Activated T-helper 1 cell treated with anti-CD3 and anti-CD28 coated beads, Interleukin-12 subunit alpha, Interleukin-12 subunit beta, Interleukin-2, Interleukin-4 antibody, amounts not matched to agents 30 ng/mL and 10 ng/mL and 1 ng/mL, durations not matched to agents 14 hours and 24 hours and 36 hours (primary cell): ENCODE results near the gene WAC. TPM values are rescaled to one million over a fixed set of nuclear protein-coding genes. Genes with fewer than 3 reads are reported as not detected.
"Not testable (repeated sequence)": the region's sequence is repeated elsewhere in the genome, so short reads cannot be mapped to it uniquely, and the experiment has no call there.

ENCODE experiments used
- DNase-seq: peaks from one replicate; pipeline ENCODE4 v3.0.0; 2021; ENCODE audit warnings: low spot score
- H3K27ac Mint-ChIP-seq: one replicate; pipeline ENCODE4 v1.8.0; 2021; ENCODE audit warnings: mild to moderate bottlenecking, mixed read lengths
- H3K27me3 Mint-ChIP-seq: one replicate; pipeline ENCODE4 v1.8.0; 2022; ENCODE audit warnings: mild to moderate bottlenecking, moderate library complexity, mixed read lengths; ENCODE audit not compliant: insufficient read depth
- H3K36me3 Mint-ChIP-seq: one replicate; pipeline ENCODE4 v1.8.0; 2021; ENCODE audit warnings: low read depth, mixed read lengths
- H3K4me1 Mint-ChIP-seq: one replicate; pipeline ENCODE4 v1.8.0; 2021; ENCODE audit warnings: low read depth, mixed read lengths
- H3K4me3 Mint-ChIP-seq: one replicate; pipeline ENCODE4 v1.8.0; 2021; ENCODE audit warnings: mild to moderate bottlenecking, moderate library complexity, mixed read lengths
- H3K9me3 Mint-ChIP-seq: one replicate; pipeline ENCODE4 v1.8.0; 2021; ENCODE audit warnings: mixed read lengths
- intact Hi-C: fragments of 100-400 bp; cut with micrococcal nuclease; formaldehyde crosslinking; loops from one replicate; pipeline ENCODE4 v1.15.1; 2024
- total RNA-seq: library from RNA; stranded (reverse); gene quantifications from 2 replicates; pipeline ENCODE4 v1.2.3, GENCODE V29; 2022

The WAC gene
- total RNA-seq, 1 donor from 2014 or later: 130 TPM

DNA sequence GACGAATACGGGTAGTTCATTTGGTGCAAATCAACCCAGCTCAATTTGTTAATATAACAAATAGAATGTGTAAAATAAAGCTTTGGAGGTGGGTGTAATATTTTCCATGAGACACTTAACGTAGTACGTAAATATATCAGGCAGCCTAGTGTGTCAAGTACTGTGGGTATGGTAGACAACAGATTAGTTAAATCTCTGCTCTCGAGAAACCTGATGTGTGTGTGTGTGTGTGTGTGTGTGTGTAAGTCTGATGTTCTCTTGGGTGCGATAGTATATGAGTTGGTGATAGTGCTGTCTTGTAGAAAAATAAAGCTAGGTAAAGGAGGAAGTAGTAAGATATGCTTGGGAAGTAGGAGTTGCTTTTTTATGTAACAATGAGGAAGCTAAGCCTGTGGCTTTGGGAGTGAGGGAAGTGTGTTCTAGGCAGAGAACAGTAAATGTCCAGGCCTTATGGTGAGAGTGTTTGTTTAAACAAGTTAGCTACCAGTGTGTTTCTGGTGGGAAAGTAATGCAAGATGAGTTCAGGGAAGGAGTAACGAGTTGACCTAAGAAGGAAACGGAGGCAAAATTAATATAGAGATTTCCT, 26.1 kb downstream of the WAC start:
- Mint-ChIP-seq H3K27ac (peak overlapping the region; percentile 4), H3K27me3 (no peaks in the 10 kb centered on the region), H3K4me3 (no peak overlapping the region), H3K9me3 (no peaks in the 10 kb centered on the region), H3K4me1 (peaks cover 49% of the 10 kb centered on the region), H3K36me3 (peaks cover 53% of the 10 kb centered on the region)
- intact Hi-C loops: no loop called here
- DNase-seq: no peak

DNA sequence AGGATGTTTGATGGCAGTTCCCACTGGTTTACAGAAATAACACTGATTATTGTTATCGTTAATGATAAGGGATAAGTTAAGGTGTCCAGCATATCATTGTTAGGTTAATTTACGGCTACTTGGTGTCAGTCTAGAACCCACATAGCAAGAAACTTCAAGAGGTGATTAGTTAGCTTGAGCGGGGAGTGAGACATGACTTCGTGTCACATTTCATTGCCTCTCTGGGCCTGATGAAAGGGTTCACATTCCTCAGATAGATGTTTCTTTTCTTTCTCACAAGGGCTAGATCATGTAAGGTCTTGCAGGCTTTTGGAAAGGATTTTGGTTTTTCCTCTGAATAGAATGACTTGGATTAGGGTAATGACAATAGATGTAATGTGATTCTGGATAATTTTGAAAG, 26.7 kb downstream of the WAC start:
- intact Hi-C loops: no loop called here
- Mint-ChIP-seq H3K36me3 (peaks cover 49% of the 10 kb centered on the region), H3K27ac (no peak overlapping the region), H3K4me1 (peaks cover 49% of the 10 kb centered on the region), H3K9me3 (no peaks in the 10 kb centered on the region), H3K4me3 (no peak overlapping the region), H3K27me3 (no peaks in the 10 kb centered on the region)
- DNase-seq: no peak

DNA sequence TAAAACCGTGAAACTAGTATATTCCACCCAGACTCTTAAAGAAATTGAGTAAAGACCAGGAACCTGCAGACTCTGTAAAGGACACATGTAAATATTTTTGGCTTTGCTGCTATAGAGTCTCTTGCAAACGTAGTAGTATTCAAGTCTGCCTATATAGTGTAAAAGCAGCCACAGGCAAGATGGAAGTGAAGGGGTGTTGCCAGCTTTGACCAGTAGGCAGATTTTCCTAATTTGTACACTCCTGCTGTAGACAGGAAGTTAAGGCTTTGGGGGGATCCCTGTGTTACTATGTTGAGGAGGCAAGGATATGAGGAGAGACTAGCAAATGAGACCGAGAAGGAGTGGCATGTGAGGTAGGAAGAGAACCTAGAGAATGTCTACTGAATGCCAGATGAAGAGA, 27.7 kb downstream of the WAC start:
- Mint-ChIP-seq H3K9me3 (no peaks in the 10 kb centered on the region), H3K27ac (peak overlapping the region; percentile 32), H3K4me1 (peaks cover 45% of the 10 kb centered on the region), H3K27me3 (no peaks in the 10 kb centered on the region), H3K4me3 (no peak overlapping the region), H3K36me3 (peaks cover 42% of the 10 kb centered on the region)
- DNase-seq: no peak
- intact Hi-C loops: no loop called here

DNA sequence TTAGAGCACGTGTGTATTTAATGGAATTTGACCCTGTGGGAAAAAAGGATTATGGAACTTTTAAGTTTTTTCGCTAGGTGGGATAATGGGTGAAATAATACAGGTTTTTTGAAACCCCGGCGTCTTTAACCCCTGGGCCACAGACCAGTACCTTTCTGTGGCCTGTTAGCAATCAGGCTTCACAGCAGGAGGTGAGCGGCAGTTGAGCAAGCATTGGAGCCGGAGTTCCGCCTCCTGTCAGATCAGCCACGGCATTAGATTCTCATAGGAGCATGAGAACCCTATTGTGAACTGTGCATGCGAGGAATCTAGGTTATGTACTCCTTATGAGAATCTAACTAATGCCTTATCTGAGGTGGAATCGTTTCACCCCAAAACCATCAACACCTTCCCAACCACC, 28.6 kb downstream of the WAC start:
- no peak overlapping the region for H3K27ac Mint-ChIP-seq
- no peak for DNase-seq
- intact Hi-C loops: no loop called here
- peaks cover 41% of the 10 kb centered on the region for H3K36me3 Mint-ChIP-seq
- H3K4me1 Mint-ChIP-seq: peaks cover 50% of the 10 kb centered on the region
- no peaks in the 10 kb centered on the region for H3K9me3 Mint-ChIP-seq
- H3K27me3 Mint-ChIP-seq: no peaks in the 10 kb centered on the region
- H3K4me3 Mint-ChIP-seq: no peak overlapping the region

DNA sequence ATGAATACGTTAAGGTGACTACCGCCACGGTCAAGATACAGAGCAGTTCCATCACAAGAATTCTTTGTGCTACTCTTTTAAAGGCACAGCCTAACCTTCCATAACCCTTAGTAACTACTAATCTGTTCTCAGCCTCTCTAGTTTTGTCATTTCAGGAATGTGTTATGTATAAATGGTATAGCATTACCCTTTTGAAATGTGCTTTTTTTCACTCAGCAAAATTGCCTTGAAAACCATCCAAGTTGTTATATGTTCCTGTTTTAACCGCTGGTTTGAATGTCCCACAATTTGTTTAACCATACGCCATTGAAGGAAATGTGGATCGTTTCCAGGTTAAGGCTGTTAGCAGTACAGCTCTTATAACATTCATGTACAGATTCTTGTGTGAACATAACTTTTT, 32.0 kb downstream of the WAC start:
- Mint-ChIP-seq H3K4me3 (no peak overlapping the region), H3K27me3 (no peaks in the 10 kb centered on the region), H3K36me3 (peaks cover 28% of the 10 kb centered on the region), H3K9me3 (no peaks in the 10 kb centered on the region), H3K27ac (peak overlapping the region; percentile 2), H3K4me1 (peaks cover 48% of the 10 kb centered on the region)
- intact Hi-C loops: loop anchor here (2.0 kb wide), 1 partner anchor 14 kb away; no protein-coding TSS in a partner anchor
- no peak for DNase-seq

DNA sequence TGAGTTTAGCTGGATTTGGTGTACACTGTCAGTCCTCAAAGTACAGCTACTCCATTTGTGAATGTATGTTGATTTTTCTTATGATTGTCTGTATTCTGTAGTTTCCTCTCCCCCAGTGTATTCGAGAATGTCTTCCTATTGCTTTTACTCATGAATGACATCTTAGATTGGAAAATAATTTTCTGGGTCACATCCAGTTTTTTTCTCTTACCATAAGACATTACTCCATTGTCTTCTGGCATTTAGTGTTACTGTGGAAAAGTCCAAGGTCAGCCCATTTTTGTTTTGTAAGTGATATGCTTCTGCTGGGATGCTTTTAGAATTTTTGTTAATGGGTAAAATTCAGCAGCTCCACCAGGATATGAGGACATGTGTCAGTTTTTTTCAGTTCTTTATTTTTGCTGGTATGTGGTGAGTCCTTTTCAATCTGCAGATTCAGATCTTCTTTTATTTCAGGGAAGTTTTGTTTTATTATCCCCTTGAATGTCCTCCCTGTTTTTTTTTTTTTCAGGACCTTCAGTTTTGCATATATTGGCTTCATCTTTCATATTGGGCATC, 33.6 kb downstream of the WAC start:
- H3K36me3 Mint-ChIP-seq: peaks cover 22% of the 10 kb centered on the region
- H3K4me1 Mint-ChIP-seq: peaks cover 50% of the 10 kb centered on the region
- no peaks in the 10 kb centered on the region for H3K27me3 Mint-ChIP-seq
- no peak overlapping the region for H3K4me3 Mint-ChIP-seq
- H3K9me3 Mint-ChIP-seq: no peaks in the 10 kb centered on the region
- no peak for DNase-seq
- intact Hi-C loops: no loop called here
- H3K27ac Mint-ChIP-seq: peak overlapping the region; percentile 40

DNA sequence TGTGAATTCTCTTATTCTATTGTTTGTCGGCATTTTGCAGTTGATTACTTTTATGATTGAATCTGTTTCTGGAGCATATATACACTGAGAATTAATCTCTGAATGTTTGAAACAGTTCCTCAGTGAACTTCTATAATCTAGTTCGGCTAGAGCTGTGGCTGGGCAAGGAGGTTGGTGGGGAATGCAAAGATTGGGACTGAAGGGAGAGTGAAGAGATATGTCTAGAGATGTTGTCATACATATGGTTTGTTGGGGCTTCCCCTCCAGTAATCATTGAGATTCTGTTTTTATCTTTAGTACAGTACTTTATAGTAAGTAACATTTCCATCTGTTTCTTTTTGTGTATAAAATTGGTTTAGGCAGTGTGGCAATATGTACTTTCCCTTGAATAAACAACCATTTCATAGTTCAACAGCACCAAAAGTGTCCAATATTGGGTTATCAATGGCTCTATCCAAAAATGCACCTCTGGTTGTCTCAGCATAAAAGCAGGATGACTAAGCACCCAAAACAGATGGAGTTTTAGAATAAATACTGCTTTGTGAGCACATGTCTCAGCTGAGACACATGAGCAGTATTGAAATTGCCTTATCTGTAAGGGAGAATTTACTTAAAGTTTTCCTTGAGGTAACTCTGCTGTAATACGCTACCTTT, 36.7 kb downstream of the WAC start:
- H3K4me3 Mint-ChIP-seq: no peak overlapping the region
- H3K27me3 Mint-ChIP-seq: no peaks in the 10 kb centered on the region
- peak overlapping the region; percentile 15 for H3K27ac Mint-ChIP-seq
- H3K9me3 Mint-ChIP-seq: no peaks in the 10 kb centered on the region
- DNase-seq: no peak
- peaks cover 63% of the 10 kb centered on the region for H3K4me1 Mint-ChIP-seq
- intact Hi-C loops: loop anchor here (2.0 kb wide), 1 partner anchor 19 kb away; no protein-coding TSS in a partner anchor
- H3K36me3 Mint-ChIP-seq: peaks cover 19% of the 10 kb centered on the region

DNA sequence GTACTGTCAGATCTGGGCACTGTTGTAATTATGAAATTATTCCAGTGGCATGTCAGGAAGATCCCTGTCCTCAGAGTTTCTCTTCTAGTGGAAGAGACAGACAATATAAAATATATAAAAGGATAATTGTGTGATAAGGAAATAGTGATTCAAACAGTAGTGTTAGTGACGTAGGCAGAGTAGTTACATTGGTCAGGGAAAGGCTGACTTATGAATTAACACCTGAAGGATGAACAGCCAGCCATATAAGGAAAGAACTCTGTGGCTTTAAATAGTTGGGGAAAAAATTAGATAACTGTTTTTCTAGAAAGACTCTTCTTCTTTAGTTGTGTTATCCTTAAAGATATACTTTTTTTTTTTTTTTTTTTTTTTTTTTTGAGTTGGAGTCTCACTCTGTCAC, 37.7 kb downstream of the WAC start:
- H3K27ac Mint-ChIP-seq: no peak overlapping the region
- no peaks in the 10 kb centered on the region for H3K27me3 Mint-ChIP-seq
- no peaks in the 10 kb centered on the region for H3K9me3 Mint-ChIP-seq
- intact Hi-C loops: loop anchor here (2.0 kb wide), 1 partner anchor 18 kb away; no protein-coding TSS in a partner anchor
- H3K4me3 Mint-ChIP-seq: no peak overlapping the region
- DNase-seq: no peak
- H3K36me3 Mint-ChIP-seq: peaks cover 26% of the 10 kb centered on the region
- H3K4me1 Mint-ChIP-seq: peaks cover 67% of the 10 kb centered on the region

DNA sequence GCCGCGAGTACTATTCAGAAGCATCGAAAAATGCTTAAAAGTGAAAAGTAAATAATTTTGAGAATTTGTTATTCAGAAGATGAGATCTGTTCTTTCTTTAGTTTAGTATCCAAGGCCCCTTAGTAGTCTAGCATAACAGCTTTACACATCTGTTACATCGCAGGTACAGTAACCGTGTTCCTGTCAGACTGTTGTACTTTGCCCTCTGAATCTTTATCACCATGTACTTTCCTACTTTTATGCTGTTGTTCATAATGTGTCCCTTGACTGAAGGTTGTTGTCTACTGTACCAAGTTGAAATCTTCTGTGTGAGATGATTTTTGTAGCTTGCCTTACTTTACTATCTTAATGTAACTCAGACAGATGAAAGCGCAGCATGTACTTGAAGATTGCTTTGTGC, 38.3 kb downstream of the WAC start:
- Mint-ChIP-seq H3K36me3 (peaks cover 26% of the 10 kb centered on the region), H3K4me1 (peaks cover 65% of the 10 kb centered on the region), H3K4me3 (no peak overlapping the region), H3K27me3 (no peaks in the 10 kb centered on the region), H3K9me3 (no peaks in the 10 kb centered on the region), H3K27ac (no peak overlapping the region)
- intact Hi-C loops: loop anchor here (2.0 kb wide), 1 partner anchor 18 kb away; no protein-coding TSS in a partner anchor
- DNase-seq: no peak

DNA sequence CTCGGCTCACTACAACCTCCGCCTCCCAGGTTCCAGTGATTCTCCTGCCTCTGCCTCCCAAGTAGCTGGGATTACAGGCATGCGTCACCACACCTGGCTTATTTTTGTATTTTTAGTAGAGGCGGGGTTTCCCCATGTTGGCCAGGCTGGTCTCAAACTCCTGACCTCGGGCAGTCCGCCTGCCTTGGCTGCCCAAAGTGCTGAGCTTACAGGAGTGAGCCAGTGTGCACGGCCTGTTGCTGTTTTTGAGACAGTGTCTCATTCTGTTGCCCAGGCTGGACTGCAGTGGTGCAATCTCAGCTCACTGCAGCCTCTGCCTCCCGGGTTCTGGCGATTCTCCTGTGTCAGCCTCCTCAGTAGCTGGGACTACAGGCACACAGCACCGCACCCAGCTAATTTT, 41.3 kb downstream of the WAC start:
- H3K4me3 Mint-ChIP-seq, H3K27ac Mint-ChIP-seq, DNase-seq, H3K9me3 Mint-ChIP-seq, H3K27me3 Mint-ChIP-seq, intact Hi-C loops: not testable (repeated sequence)
- Mint-ChIP-seq H3K36me3 (peaks cover 31% of the 10 kb centered on the region), H3K4me1 (peaks cover 71% of the 10 kb centered on the region)

DNA sequence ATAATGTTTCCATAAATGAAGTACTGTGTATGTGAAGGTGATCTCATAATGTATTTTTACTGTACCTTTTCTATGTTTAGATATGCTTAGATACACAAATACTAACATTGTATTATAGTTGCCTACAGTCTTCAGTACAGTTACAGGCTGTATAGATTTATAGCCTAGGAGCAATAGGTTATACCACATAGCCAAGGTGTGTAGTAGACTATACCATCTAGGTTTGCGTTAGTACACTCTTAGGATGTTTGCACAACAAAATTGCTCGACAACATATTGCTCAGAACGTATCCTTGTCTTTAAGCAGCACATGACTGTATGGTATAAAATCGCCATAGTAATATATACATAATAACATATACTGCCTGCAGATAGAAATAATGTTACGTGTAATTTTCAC, 42.9 kb downstream of the WAC start:
- Mint-ChIP-seq H3K36me3 (peaks cover 34% of the 10 kb centered on the region), H3K4me3 (no peak overlapping the region), H3K27ac (no peak overlapping the region), H3K27me3 (no peaks in the 10 kb centered on the region), H3K4me1 (peaks cover 71% of the 10 kb centered on the region), H3K9me3 (no peaks in the 10 kb centered on the region)
- intact Hi-C loops: no loop called here
- DNase-seq: no peak

DNA sequence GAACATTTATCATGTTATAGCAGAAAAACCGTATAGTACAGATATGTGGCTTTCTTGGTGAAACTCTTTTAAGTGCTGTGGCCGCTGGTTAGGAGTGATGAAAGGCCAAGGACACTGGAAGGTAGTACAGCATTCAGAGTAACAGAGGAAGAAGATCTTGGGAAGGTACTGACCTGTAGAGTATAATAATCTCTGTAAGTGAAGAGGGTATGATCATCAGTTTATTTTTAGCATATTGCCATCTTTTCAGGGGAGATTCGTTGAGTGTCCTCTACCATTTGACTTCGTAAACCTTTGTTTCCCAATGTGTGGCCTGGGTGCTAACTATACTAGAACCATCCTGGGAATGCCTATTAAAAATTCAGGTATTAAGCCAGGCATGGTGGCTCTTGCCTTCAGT, 44.6 kb downstream of the WAC start:
- H3K4me3 Mint-ChIP-seq: no peak overlapping the region
- no peak overlapping the region for H3K27ac Mint-ChIP-seq
- H3K4me1 Mint-ChIP-seq: peaks cover 77% of the 10 kb centered on the region
- intact Hi-C loops: no loop called here
- peaks cover 35% of the 10 kb centered on the region for H3K36me3 Mint-ChIP-seq
- no peaks in the 10 kb centered on the region for H3K9me3 Mint-ChIP-seq
- no peaks in the 10 kb centered on the region for H3K27me3 Mint-ChIP-seq
- DNase-seq: no peak

DNA sequence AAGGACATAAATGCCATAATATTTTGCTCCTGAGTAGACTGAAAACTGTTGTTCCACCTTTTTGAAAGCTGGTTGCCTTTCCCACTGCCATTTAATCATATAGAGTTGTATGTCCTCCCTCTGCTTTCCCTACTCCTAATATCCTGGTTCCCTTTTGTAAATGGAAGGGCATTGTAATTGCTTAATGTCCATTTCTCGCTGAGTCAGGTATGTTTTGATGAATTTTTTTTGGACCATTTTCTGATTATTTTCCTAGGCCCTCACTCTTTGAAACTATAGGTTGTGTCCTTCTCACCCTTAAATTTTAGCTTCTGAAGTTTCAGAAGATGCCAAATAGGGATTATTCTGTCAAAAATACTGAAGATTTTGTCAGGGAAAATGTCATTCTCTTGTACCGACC, 45.5 kb downstream of the WAC start:
- Mint-ChIP-seq H3K36me3 (peaks cover 31% of the 10 kb centered on the region), H3K27ac (no peak overlapping the region), H3K4me1 (peaks cover 70% of the 10 kb centered on the region), H3K9me3 (no peaks in the 10 kb centered on the region), H3K4me3 (no peak overlapping the region), H3K27me3 (no peaks in the 10 kb centered on the region)
- intact Hi-C loops: no loop called here
- DNase-seq: no peak
